ENCODE results near the gene MTCP1. TPM values are rescaled to one million over a fixed set of nuclear protein-coding genes. Genes with fewer than 3 reads are reported as not detected.

The MTCP1 gene
- total RNA-seq, 1 donor from 2014 or later: 13.0 TPM

- Mint-ChIP-seq H3K4me3 (ENCODE audit: low read depth) (no peak overlapping the region), H3K4me1 (ENCODE audit: low read depth) (peaks cover 2% of the 10 kb centered on the region), H3K27me3 (no peaks in the 10 kb centered on the region)
Measured at GRCh38 chrX:155061760-155062159, 9.2 kb downstream of the MTCP1 start.

DNA sequence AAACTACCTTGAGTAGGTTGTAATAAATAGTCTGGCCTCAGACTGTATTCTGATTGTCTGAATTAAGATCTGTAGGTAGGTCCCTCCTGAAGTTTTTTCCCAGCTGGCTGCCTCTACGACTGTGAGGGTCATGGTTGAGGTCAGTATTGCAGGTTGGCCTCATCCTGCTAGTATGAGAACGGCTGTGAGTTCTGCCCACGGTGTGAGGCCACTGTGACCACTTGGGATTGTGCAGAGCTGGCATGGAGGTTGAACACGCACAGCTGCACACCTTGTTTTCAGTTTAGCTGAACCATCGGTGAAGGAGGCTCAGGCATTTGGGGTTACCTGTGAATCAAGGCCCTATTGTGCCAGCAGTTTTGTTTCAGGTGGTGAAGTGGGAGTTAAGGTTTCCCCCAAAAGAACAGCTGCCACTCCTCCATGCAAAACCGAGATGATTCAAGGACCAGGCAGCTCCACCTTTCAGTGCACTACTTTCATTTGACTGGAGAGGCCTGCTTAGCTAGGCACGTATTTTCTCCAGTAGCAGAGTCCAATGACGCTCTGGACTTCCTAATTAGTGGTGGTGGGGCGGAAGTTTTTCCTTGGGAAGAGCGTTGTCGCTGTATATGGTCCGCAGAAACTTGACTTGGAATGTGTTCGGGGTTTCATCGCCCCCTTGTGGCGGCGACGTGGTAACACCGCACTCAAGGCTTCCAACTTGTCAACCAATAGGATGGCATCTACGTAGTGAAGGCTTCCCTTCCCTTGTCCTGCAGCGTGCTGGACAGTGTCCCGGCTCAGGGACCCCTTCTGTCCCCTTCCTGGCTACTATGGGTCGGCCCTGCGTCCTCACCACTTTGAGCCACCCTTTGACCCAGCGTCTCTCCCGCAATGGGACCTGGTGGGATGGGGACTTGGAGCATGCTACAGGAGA, 13.8 kb downstream of the MTCP1 start:
- Mint-ChIP-seq H3K27ac (no peak overlapping the region), H3K4me3 (ENCODE audit: low read depth) (no peak overlapping the region), H3K27me3 (no peaks in the 10 kb centered on the region), H3K36me3 (ENCODE audit: insufficient read depth) (peaks cover 3% of the 10 kb centered on the region), H3K4me1 (ENCODE audit: low read depth) (no peaks in the 10 kb centered on the region), H3K9me3 (ENCODE audit: low read depth) (peaks cover 4% of the 10 kb centered on the region)
- DNase-seq (ENCODE audit: low spot score, unreplicated experiment): peak; percentile 31
- TF ChIP-seq CTCF (IDR thresholded peaks at IDR 0.05; ENCODE audit: unreplicated experiment): peak; percentile 71

More at GRCh38 chrX:155061760-155062159, 9.2 kb downstream of the MTCP1 start:
- no peak for DNase-seq (ENCODE audit: low spot score, unreplicated experiment)
- no peaks in the 10 kb centered on the region for H3K36me3 Mint-ChIP-seq (ENCODE audit: insufficient read depth)
- no peak overlapping the region for H3K27ac Mint-ChIP-seq
- H3K9me3 Mint-ChIP-seq (ENCODE audit: low read depth): no peaks in the 10 kb centered on the region
- no peak for TF ChIP-seq CTCF (IDR thresholded peaks at IDR 0.05; ENCODE audit: unreplicated experiment)

DNA sequence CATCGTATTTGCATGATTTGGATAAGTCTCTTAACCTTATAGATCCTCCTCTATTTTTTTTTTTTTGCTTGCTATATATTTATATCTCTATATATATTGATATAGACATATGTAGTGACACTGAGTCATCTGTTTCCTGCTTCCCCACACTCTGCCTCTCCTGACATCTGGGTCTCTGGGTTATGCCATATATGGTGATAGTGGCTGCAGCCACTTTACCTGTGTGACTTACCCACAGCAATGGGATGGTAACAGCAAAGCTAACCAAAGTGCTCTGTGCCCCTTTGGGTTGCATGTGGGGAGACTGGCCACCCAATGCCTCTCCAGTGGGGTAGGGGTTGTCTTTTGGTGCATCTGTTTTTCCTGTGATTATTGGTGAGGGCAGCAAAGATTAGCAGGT, 14.5 kb downstream of the MTCP1 start:
- Mint-ChIP-seq H3K27me3 (no peaks in the 10 kb centered on the region), H3K36me3 (ENCODE audit: insufficient read depth) (peaks cover 3% of the 10 kb centered on the region), H3K4me3 (ENCODE audit: low read depth) (no peak overlapping the region), H3K27ac (no peak overlapping the region), H3K4me1 (ENCODE audit: low read depth) (no peaks in the 10 kb centered on the region), H3K9me3 (ENCODE audit: low read depth) (peaks cover 10% of the 10 kb centered on the region)
- no peak for TF ChIP-seq CTCF (IDR thresholded peaks at IDR 0.05; ENCODE audit: unreplicated experiment)
- DNase-seq (ENCODE audit: low spot score, unreplicated experiment): no peak

DNA sequence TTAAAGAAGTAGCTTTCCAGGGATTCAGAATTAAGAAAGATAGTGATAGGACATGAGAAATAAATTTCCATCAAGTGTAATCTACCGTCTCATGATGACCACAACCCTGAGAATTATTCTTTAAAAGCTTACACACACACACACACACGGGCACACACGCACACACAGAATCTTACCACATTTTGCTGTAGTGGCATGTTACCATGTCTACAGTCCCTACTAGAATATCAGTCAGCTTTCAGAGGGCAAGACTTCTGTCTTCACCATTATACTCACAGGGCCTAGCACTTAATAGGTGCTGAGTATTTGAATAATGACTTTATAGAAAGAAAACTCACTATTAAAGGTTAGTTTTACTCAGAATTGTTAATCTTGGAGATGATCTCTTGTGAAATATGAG, 15.4 kb downstream of the MTCP1 start:
- H3K27ac Mint-ChIP-seq: no peak overlapping the region
- no peak overlapping the region for H3K4me3 Mint-ChIP-seq (ENCODE audit: low read depth)
- H3K4me1 Mint-ChIP-seq (ENCODE audit: low read depth): no peaks in the 10 kb centered on the region
- no peaks in the 10 kb centered on the region for H3K27me3 Mint-ChIP-seq
- DNase-seq (ENCODE audit: low spot score, unreplicated experiment): no peak
- peaks cover 3% of the 10 kb centered on the region for H3K36me3 Mint-ChIP-seq (ENCODE audit: insufficient read depth)
- TF ChIP-seq CTCF (IDR thresholded peaks at IDR 0.05; ENCODE audit: unreplicated experiment): no peak
- peaks cover 11% of the 10 kb centered on the region for H3K9me3 Mint-ChIP-seq (ENCODE audit: low read depth)

DNA sequence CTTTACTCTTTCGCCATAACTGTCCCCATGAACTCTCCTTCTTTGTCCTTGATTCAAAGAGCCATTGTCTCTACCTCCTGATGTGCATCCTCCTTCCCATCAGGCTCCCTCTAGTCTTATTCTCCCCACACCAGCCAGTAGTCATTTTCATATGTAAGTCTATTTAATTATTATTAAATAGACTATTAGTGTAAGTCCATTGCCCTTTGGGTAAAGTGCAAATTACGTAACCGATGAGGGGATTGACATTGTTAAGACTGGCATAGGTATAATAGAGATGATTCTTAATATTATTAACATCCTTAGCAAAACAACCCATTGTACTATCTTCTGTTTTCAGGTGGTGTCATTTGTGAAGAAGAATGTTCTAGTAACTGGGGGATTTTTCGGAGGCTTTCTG, 16.7 kb downstream of the MTCP1 start:
- DNase-seq (ENCODE audit: low spot score, unreplicated experiment): no peak
- Mint-ChIP-seq H3K27me3 (no peaks in the 10 kb centered on the region), H3K4me1 (ENCODE audit: low read depth) (no peaks in the 10 kb centered on the region), H3K9me3 (ENCODE audit: low read depth) (peaks cover 11% of the 10 kb centered on the region), H3K27ac (no peak overlapping the region), H3K36me3 (ENCODE audit: insufficient read depth) (peaks cover 3% of the 10 kb centered on the region), H3K4me3 (ENCODE audit: low read depth) (no peak overlapping the region)
- TF ChIP-seq CTCF (IDR thresholded peaks at IDR 0.05; ENCODE audit: unreplicated experiment): no peak
